ENCODE data around the gene MTERF4.

MTERF4 gene

GRCh38 chr2:241133436-241133820 is 31.3 kb upstream of the MTERF4 start:
- no peak for DNase-seq

- no peak for DNase-seq
These were observed 30.7 kb upstream of the MTERF4 start for GRCh38 chr2:241132538-241133435.

- no peak for DNase-seq
These were observed 29.4 kb upstream of the MTERF4 start for GRCh38 chr2:241131531-241131930.

- no peak for DNase-seq
These were observed 28.2 kb upstream of the MTERF4 start for GRCh38 chr2:241130316-241130715.

GRCh38 chr2:241129086-241129871 is 27.2 kb upstream of the MTERF4 start:
- no peak for DNase-seq

GRCh38 chr2:241128266-241128665 is 26.2 kb upstream of the MTERF4 start:
- DNase-seq = no peak

GRCh38 chr2:241126771-241127202 is 24.7 kb upstream of the MTERF4 start:
- DNase-seq = no peak

GRCh38 chr2:241126201-241126611 is 24.1 kb upstream of the MTERF4 start:
- DNase-seq = no peak

- DNase-seq = no peak
These were observed 23.5 kb upstream of the MTERF4 start for GRCh38 chr2:241125626-241126025.

- peak; percentile 35 to 42 for DNase-seq
These were observed 21.9 kb upstream of the MTERF4 start for GRCh38 chr2:241123816-241124536.

- DNase-seq = no peak
These were observed 20.4 kb upstream of the MTERF4 start for GRCh38 chr2:241122376-241123002.

GRCh38 chr2:241121008-241121407 is 18.9 kb upstream of the MTERF4 start:
- DNase-seq = no peak

GRCh38 chr2:241120440-241120839 is 18.4 kb upstream of the MTERF4 start:
- DNase-seq = no peak

- no peak for DNase-seq
These were observed 16.8 kb upstream of the MTERF4 start for GRCh38 chr2:241118737-241119505.

- no peak for DNase-seq
These were observed 14.8 kb upstream of the MTERF4 start for GRCh38 chr2:241116606-241117560.

- DNase-seq = no peak
These were observed 13.3 kb upstream of the MTERF4 start for GRCh38 chr2:241115361-241115760.

GRCh38 chr2:241114836-241115235 is 12.7 kb upstream of the MTERF4 start:
- DNase-seq = no peak

GRCh38 chr2:241112592-241112991 is 10.5 kb upstream of the MTERF4 start:
- peak in 1 of 2 experiments; percentile 31 for DNase-seq

- no peak for DNase-seq
These were observed 10.0 kb upstream of the MTERF4 start for GRCh38 chr2:241112046-241112445.

- no peak for DNase-seq
These were observed 9.3 kb upstream of the MTERF4 start for GRCh38 chr2:241111440-241111805.
